Left cardiac atrium (tissue), 4 donors: ENCODE data around the gene PIK3R6. TPM values are rescaled to one million over a fixed set of nuclear protein-coding genes. Genes with fewer than 3 reads are reported as not detected.
"Not testable (repeated sequence)": the region's sequence is repeated elsewhere in the genome, so short reads cannot be mapped to it uniquely, and the experiment has no call there.

ENCODE experiments used
- ATAC-seq, 2 donors: fragments of 200-7000 bp; cut with Tn5 transposase; one replicate each; pipeline ENCODE4 v1.9.1; 2020; ENCODE audit warnings: mild to moderate bottlenecking in 2 of 2, moderate library complexity in 2 of 2
- DNase-seq: peaks from one replicate; pipeline ENCODE4 v3.0.0-alpha.2; 2020
- intact Hi-C, 2 donors: fragments of 100-400 bp; cut with DNase I; formaldehyde crosslinking; loops; one replicate each; pipeline versions ENCODE4 v1.14.1 to v1.15.1; 2022 to 2023
- total RNA-seq, 2 donors: library from RNA; stranded (reverse); fragmentation: NEBNext Ultra II Directional; extraction: Animal tissue kit (Norgen Biotek cat#: 25700); gene quantifications; one replicate each; pipeline ENCODE4 v1.2.1, GENCODE V29; 2021
- donor health status: DM: no; HTN: yes; CAD: no.
- donor health status: DM: no; HTN: yes; CAD: no; lungs with severe emphysema.
- donor health status: DM: yes; HTN: yes; CAD: no.
- donor health status: Dilated cardiomyopathy.

Gene PIK3R6
- total RNA-seq, 2 donors from 2014 or later = 0.79 to 1.1 TPM

GRCh38 chr17:8806926-8807550 lies 60.4 kb downstream of the PIK3R6 start:
- peak in 1 of 2 donors; percentile 54 for ATAC-seq

GRCh38 chr17:8806253-8806925 lies 61.1 kb downstream of the PIK3R6 start:
- no peak for ATAC-seq
- no peak for DNase-seq
- intact Hi-C loops = loop anchor here in 1 of 2 donors (5.0 kb wide), 1 partner anchor 86 kb away; no protein-coding TSS in a partner anchor

More at GRCh38 chr17:8806926-8807550, 60.4 kb downstream of the PIK3R6 start:
- DNase-seq = no peak
- intact Hi-C loops = loop anchor here in 1 of 2 donors (5.0 kb wide), 1 partner anchor 85 kb away; no protein-coding TSS in a partner anchor

GRCh38 chr17:8805396-8805795 lies 62.1 kb downstream of the PIK3R6 start:
- ATAC-seq, DNase-seq: not testable (repeated sequence)
- intact Hi-C loops = loop anchor here in 1 of 2 donors (5.0 kb wide), 1 partner anchor 87 kb away; no protein-coding TSS in a partner anchor

GRCh38 chr17:8803531-8804420 lies 63.7 kb downstream of the PIK3R6 start:
- ATAC-seq (peak in 1 of 2 donors; percentile 66), DNase-seq (no peak)
- intact Hi-C loops = no loop called here

- no peak for ATAC-seq
- intact Hi-C loops = no loop called here
- DNase-seq = no peak
These were observed 66.2 kb downstream of the PIK3R6 start for GRCh38 chr17:8801135-8801840.

GRCh38 chr17:8800656-8801055 lies 66.8 kb downstream of the PIK3R6 start:
- ATAC-seq (no peak), DNase-seq (no peak)
- intact Hi-C loops = no loop called here

GRCh38 chr17:8799570-8800212 lies 67.8 kb downstream of the PIK3R6 start:
- peak in 1 of 2 donors; percentile 23 for ATAC-seq
- DNase-seq = no peak
- intact Hi-C loops = loop anchor here in 1 of 2 donors (5.0 kb wide), 1 partner anchor 98 kb away; no protein-coding TSS in a partner anchor

GRCh38 chr17:8798846-8799569 lies 68.5 kb downstream of the PIK3R6 start, which contains the start of gene MFSD6L:
Gene MFSD6L (minus strand): TSS chr17:8799365. CDS start chr17:8799120, 245 bp downstream.
- intact Hi-C loops = loop anchor here in 1 of 2 donors (5.0 kb wide), 1 partner anchor 98 kb away; no protein-coding TSS in a partner anchor
- peak in 1 of 2 donors; percentile 44 for ATAC-seq
- no peak for DNase-seq

- DNase-seq (no peak), ATAC-seq (no peak)
- intact Hi-C loops = loop anchor here in 1 of 2 donors (5.0 kb wide), 1 partner anchor 99 kb away; no protein-coding TSS in a partner anchor
These were observed 69.2 kb downstream of the PIK3R6 start for GRCh38 chr17:8798176-8798845.

- DNase-seq = no peak
- intact Hi-C loops = loop anchor here in 1 of 2 donors (5.0 kb wide), 1 partner anchor 100 kb away; no protein-coding TSS in a partner anchor
- ATAC-seq = no peak
These were observed 69.8 kb downstream of the PIK3R6 start for GRCh38 chr17:8797621-8798175.

- DNase-seq = no peak
- intact Hi-C loops = loop anchor here in 1 of 2 donors (5.0 kb wide), 1 partner anchor 103 kb away; no protein-coding TSS in a partner anchor
- ATAC-seq = no peak
These were observed 72.8 kb downstream of the PIK3R6 start for GRCh38 chr17:8794636-8795035.

- ATAC-seq = peak in 1 of 2 donors; percentile 36
- no peak for DNase-seq
- intact Hi-C loops = no loop called here
These were observed 73.8 kb downstream of the PIK3R6 start for GRCh38 chr17:8793649-8794048.

- intact Hi-C loops = no loop called here
- ATAC-seq (no peak), DNase-seq (no peak)
These were observed 74.8 kb downstream of the PIK3R6 start for GRCh38 chr17:8792646-8793045.

GRCh38 chr17:8791910-8792270 lies 75.6 kb downstream of the PIK3R6 start:
- DNase-seq = no peak
- ATAC-seq = peak in 1 of 2 donors; percentile 20
- intact Hi-C loops = no loop called here

- ATAC-seq (no peak), DNase-seq (no peak)
- intact Hi-C loops = no loop called here
These were observed 76.1 kb downstream of the PIK3R6 start for GRCh38 chr17:8791248-8791909.

GRCh38 chr17:8789743-8790142 lies 77.7 kb downstream of the PIK3R6 start:
- no peak for ATAC-seq
- intact Hi-C loops = loop anchor here in 1 of 2 donors (10.0 kb wide), 1 partner anchor 215 kb away; no protein-coding TSS in a partner anchor
- DNase-seq = no peak
